GM10847 (cell line): Measurements from ENCODE around the gene MAP4K3.

Experiments used
- POLR2A ChIP-seq: IDR thresholded peaks from 2 replicates; pipeline ENCODE4 v1.6.1; 2011; ENCODE audit not compliant: insufficient read length; ENCODE audit errors: extremely low read depth

The MAP4K3 gene

DNA sequence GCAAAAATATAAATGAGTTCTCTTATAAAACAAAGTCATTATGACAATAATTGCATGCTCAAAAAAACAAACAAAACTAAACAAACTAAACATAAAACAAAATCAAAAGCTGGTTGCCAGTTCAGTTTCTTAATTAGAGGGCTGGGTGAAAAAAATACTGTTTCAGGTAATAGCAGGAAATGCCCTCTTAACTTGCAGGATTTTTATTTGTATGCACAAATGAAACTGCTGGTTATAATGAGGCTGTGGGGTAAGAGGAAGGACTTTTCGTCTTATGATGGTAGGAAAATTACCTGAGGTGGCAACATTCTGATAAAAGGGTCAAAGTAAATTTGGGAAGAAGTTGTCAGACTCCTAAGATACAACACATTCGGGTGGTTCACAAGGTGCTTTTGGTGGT, 171.8 kb downstream of the MAP4K3 start:
- no peak for TF ChIP-seq POLR2A

GRCh38 chr2:39264733-39265132, 172.4 kb downstream of the MAP4K3 start:
- TF ChIP-seq POLR2A, result no peak

DNA sequence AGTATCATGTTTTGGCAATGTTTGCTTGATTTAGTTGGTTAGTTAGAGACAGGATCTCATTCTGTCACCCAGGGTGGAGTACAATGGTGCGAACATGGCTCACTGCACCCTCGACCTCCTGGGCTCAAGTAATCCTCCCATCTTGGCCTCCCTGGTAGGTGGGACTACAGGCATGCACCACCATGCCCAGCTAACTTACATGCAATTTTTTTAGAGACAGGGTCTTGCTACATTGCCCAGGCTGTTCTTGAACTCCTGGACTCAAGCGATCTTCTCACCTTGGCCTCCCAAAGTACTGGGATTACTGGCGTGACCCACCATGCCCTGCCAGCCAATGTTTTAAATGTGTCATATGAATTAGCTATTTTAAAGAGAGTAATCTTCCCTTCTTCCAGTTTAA, 177.0 kb downstream of the MAP4K3 start:
- TF ChIP-seq POLR2A, result no peak

- no peak for TF ChIP-seq POLR2A
These were observed 181.0 kb downstream of the MAP4K3 start for GRCh38 chr2:39256040-39256439.

- no peak for TF ChIP-seq POLR2A
These were observed 184.1 kb downstream of the MAP4K3 start for GRCh38 chr2:39252888-39253518.

DNA sequence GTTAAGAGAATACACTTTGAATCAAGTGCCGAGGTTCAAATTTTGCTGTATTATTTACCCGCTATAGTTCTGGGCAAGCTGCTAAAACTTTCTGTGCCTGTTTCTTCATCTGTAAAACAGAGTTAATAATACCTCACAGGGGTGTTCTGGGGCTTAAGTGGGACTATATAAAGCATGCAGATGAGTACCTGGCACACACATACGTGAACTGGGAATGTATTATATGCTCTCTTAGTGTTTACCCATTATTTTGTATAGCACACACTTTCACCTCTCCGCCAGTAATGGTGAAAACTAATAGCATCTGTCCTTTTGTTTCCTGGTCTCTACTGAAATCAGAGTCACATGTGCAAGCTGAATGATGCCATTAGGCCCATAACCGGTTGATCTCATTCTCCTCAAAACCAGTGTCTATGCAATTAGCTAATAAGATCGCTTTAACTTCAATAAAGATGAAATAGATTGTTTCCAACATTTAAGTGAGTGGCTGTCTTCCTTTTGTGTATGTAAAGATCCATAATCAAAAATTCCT, 189.5 kb downstream of the MAP4K3 start:
- no peak for TF ChIP-seq POLR2A

GRCh38 chr2:39246382-39246980, 190.6 kb downstream of the MAP4K3 start:
- TF ChIP-seq POLR2A, result no peak

GRCh38 chr2:39243469-39244123, 193.5 kb downstream of the MAP4K3 start, which contains the start of gene CDKL4:
Gene CDKL4 (minus strand): TSS chr2:39243970.
- TF ChIP-seq POLR2A, result no peak

GRCh38 chr2:39241588-39241987, 195.5 kb downstream of the MAP4K3 start:
- no peak for TF ChIP-seq POLR2A

GRCh38 chr2:39240758-39241157, 196.3 kb downstream of the MAP4K3 start:
- no peak for TF ChIP-seq POLR2A

DNA sequence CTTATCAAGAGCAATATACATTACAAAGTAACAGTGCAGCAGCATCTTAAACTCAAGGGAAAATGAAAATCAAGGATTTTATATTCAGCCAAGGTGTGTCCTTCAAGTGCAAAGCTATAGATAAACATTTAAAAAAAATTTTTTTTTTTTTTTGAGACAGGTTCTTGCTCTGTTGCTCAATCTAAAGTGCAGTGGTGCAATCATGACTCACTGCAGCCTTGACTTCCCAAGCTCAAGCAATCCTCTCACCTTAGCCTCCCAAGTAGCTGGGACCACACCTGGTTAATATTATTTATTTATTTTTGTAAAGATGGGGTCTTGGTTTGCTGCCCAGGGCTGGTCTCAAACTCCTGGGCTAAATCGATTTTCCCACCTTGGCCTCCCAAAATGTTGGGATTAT, 202.3 kb downstream of the MAP4K3 start:
- TF ChIP-seq POLR2A, result no peak

DNA sequence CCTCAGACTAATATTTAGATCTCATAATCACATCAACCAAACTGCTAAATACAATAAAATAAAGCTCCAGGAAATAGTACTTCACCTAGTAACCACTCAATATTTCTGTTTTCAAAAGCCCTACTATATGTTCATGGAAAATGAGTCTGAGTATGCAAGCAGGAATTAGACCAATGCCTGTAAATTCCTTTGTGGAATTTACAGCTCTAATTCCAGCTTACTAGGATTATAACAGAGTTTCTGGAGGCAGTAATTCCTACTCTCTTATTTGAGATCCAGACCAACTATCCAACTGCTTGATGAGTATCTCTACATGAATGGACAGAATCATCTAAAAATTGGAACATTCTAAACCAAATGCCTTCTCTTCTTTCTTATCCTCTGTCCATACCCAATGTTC, 204.9 kb downstream of the MAP4K3 start:
- no peak for TF ChIP-seq POLR2A

- TF ChIP-seq POLR2A, result no peak
These were observed 208.5 kb downstream of the MAP4K3 start for GRCh38 chr2:39228413-39229209.

- TF ChIP-seq POLR2A, result no peak
These were observed 209.3 kb downstream of the MAP4K3 start for GRCh38 chr2:39227628-39228412.

- no peak for TF ChIP-seq POLR2A
These were observed 211.5 kb downstream of the MAP4K3 start for GRCh38 chr2:39225567-39225966.
